ENCODE results near the gene INTU.

DNA sequence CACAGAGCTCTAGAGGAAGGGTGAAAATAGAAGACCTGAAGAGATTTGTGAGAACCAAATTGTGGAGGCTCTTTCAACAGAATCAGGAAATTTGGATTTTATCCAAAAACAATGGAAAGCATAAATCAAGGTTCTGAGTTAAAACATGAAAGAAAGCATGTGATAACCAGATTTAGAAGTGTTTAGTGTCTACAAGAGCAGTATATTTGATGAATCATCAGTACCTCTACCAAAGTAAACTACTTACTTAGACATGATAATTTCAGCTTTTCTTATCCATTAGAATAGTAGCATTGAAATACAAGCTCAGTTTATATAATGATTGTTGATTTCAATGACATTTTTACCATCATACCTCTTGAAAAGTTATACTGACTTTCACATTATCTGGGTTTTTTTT, 25.9 kb upstream of the INTU start:
- TF ChIP-seq CTCF (IDR thresholded peaks at IDR 0.05; ENCODE audit: low read length): no peak
- TF ChIP-seq EZH2 (IDR thresholded peaks at IDR 0.05; ENCODE audit: borderline replicate concordance, low read length): no peak

Data from OCI-LY1 (cell line).